HG03439 (cell line): ENCODE measurements around the gene PRIM1.
A peak's percentile ranks its signal among the peaks of the same experiment; 100 is the strongest.
"Not testable (repeated sequence)": the region's sequence is repeated elsewhere in the genome, so short reads cannot be mapped to it uniquely, and the experiment has no call there.

ENCODE experiments used
- ATAC-seq: cut with Tn5 transposase; IDR thresholded peaks from one replicate; pipeline ENCODE4 v1.9.1; 2021; ENCODE audit warnings: mild to moderate bottlenecking, moderate library complexity; ENCODE audit not compliant: unreplicated experiment

The PRIM1 gene

DNA sequence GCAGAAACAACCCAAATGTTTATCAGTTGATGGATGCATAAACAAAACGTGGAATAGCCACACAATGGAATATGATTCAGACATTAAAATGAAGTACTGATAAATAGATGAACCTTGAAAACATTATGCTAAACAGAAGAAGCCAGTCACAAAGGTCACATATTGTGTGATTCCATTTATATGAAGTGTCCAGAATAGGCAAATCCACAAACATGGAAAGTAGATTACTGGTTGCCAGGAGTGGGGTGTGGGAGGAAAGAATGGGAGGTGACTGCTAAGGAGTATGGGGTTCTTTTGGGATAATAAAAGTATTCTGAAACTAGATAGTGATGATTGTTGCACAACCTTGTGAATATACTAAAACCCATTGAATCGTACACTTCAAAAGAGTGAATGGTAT, 9.7 kb upstream of the PRIM1 start:
- no peak for ATAC-seq

DNA sequence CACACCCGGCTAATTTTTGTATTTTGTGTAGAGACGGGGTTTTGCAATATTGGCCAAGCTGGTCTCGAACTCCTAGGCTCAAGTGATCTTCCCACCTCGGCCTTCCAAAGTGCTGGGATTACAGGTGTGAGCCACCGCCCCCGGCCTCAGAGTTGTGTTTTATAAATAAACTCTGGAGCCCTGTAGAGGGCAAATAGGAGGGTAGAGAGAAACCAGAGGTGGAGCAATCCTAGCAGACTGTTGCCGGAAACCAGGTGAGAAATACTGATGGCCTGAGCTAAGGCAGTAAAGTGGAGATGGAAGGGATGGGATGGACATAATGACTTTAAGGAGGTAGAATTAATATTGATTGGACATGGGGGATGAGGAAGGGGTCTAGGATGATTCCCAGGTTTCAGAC, 8.3 kb upstream of the PRIM1 start:
- ATAC-seq, result no peak

DNA sequence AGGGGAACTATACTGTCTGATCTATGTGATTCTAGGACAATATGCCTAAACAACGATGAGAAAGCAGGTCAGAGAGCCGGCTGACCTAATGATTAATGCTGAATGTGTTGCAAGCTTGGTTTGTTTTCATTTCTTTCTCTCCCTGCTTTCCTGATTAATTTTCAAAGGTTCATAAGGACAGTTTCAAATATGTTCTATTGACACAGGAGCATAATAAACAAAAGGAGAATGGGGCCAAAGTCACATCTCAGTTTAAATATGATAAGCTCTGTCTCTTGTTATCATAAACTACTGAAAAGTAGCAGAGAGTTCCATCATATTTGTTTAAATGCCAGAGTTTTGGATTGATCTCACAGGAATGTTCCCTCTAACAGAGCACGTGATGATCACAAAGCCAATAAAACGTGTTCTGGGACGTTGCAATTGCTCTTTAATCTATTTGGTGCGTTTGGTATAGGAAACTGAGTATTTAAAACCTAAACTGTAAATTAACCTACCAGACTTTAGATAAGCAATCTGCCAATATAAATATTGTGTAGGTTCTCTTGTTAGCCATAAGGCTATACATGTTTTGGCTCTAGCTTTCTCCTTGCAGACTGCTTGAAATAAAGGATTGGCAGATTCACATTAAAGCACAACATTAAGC, 7.3 kb upstream of the PRIM1 start:
- no peak for ATAC-seq

DNA sequence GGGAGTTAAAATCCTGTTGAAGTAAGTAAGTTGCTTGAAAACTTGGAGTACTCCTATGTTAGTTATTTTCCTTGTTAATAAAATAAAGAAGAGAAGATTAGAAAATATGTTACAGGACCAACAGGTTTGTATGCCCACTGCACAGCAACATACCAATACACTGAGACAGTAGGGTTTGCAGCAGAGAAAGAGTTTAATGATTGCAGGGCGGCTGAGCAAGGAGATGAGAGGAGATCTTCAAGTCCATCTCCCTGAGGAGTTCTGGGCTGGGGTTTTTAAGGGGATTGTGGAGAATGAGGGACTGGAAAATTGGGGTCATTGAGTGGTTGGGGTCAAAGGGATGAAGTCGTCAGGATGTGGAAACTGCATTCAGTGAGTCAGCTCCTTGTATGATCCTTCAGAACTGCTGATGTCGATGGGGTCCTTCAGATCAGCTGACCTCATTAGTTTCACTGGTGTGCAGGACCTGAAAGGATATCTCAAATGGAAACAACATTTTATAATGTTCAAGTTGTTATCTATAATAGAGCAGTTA, 6.7 kb upstream of the PRIM1 start:
- no peak for ATAC-seq

DNA sequence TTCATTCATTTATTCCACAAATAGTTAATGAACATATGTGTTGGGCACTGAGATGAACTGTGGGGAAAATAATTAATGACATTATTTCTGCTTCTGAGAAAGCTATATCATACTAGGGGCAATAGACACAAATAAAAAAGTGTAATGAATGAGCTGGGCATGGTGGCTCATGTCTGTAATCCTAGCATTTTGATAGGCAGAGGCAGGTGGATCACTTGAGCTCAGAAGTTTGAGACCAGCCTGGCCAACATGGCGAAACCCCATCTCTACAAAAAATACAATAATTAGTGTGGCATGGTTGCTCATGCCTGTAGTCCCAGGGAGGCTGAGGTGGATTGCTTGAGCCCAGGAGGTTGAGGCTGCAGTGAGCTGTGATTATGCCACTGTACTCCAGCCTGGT, 5.8 kb upstream of the PRIM1 start:
- not testable (repeated sequence) for ATAC-seq

DNA sequence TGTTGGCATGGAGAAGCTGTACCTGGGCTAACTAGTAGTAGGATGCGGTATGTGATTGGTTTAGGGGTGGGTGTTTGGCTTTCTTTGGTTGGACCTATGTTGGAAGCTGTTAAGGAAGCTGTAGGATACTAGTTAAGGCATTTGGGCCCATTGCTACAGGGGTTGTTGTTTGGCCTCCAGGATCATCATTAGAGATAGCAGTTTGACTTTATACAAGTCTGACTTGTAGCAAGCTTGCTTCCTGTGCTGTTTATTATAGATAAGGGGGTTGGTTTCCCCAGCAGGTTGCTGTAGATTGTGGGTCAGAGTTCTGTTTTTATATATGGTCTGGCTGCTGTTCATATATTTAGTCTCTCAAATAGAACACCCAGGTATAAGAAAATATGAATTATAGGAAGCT, 1.4 kb upstream of the PRIM1 start:
- no peak for ATAC-seq

DNA sequence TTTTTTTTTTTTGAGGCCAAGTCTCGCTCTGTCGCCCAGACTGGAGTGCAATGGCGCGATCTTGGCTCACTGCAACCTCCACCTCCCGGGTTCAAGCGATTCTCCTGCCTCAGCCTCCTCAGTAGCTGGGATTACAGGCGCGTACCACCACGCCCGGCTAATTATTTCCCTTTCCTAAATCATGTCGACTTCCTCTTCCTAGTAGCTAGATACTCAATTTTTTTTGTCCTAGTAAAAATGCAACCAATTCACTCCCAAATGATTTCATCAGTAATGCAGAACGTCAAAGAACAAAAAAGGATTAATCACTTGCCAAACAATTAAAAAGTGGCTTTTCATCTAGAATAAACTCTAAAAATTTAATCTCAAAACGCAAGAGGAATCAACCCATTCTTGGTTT, 1.5 kb downstream of the PRIM1 start:
- ATAC-seq, result not testable (repeated sequence)

DNA sequence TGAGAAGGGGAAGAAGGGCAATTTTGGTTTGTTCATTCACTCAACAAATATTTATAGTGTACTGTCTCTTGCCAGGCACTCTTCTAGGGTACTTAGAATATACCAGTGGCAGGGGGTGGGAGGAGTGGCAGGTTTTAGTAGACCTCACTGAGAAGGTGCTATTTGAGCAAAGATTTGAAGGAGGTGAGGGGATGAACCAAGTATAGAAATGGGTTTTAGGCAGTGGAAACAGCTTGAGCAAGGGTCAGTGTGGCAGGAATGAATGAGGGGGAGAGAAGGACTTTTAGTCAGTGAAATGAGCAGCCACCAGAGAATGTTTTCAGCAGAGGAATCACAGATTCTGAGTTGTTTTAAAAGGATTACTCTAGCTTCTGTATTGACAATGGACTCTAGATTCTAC, 2.3 kb downstream of the PRIM1 start:
- ATAC-seq, result no peak

DNA sequence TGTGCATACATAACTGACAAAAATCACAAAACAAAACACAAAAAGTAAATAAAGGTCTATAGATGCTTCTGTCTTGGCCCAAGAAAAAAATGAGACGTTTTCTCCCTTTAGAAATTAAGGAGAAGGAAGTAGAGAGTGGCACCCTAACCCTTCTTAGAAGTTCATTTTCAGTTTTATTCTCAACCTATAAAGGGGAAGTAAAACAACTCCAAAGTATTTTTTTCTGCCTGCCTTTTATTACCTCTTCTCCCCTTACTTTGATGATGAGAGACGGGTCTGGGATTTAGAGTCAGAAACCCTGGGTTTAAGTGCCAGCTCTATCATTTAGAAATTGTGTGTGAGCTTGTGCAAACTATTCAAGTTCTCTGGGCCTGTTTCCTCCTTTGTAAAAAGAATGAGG, 2.8 kb downstream of the PRIM1 start:
- ATAC-seq, result no peak

DNA sequence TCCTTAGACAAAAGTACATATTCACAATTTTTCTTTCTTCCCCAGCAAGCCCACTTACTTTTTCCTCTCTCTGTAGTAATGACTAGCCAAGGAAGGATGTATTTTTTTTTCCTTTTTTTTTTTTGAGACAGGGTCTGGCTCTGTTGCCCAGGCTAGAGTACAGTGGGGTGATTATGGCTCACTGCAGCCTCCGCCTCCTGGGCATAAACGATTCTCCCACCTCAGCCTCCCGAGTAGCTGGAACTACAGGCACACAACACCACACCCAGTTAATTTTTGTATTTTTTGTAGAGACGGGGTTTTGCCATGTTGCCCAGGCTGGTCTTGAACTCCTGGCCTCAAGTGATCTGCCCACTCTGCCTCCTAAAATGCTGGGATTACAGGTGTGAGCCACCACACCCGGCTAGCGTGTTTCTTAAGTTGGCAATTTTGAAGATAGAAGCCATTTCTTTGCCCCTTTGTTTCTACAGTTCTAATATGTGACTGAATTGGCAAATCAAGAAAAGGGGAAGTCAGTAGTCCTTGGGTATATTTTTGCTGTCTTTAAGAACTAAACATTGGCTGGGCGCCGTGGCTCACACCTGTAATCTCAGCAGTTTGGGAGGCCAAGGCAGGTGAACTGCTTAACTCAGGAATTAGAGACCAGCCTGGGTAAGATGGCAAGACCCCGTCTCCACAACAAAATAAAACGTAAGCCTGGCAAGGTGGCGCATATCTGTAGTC, 23.8 kb downstream of the PRIM1 start:
- no peak for ATAC-seq

DNA sequence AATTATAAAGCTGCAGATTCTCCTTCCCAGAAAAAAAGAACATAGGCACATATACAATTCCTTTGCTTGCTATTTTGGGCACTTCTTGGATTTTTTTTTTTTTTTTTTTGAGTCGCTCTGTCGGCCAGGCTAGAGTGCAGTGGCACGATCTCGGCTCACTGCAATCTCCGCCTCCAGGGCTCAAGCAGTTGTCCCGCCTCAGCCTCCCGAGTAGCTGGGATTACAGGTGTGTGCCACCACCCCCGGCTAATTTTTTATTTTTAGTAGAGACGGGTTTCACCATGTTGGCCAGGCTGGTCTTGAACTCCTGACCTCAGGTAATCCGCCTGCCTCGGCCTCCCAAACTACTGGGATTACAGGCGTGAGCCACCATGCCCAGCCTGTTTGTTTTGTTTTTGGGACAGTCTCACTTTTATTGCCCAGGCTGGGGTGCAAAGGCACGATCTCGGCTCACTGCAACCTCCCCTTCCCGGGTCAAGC, 25.9 kb downstream of the PRIM1 start:
- not testable (repeated sequence) for ATAC-seq

DNA sequence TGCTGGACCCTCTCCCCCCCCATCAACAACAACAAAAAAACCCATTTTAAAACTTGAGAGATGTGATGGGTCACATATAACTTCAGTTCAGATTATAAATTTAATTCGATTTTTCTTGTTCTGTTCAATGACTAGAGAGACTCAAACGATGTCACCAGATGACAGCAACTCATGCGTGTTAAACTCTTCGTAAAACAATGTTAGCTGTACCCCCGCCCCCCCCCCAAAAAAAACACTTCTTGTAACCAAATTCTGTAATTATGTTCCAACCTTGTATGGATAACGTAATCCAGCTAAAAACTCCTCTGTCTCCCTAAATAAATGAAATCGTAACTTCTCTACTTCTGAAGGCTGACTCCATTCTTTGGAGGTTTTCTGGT, 26.4 kb downstream of the PRIM1 start:
- no peak for ATAC-seq

DNA sequence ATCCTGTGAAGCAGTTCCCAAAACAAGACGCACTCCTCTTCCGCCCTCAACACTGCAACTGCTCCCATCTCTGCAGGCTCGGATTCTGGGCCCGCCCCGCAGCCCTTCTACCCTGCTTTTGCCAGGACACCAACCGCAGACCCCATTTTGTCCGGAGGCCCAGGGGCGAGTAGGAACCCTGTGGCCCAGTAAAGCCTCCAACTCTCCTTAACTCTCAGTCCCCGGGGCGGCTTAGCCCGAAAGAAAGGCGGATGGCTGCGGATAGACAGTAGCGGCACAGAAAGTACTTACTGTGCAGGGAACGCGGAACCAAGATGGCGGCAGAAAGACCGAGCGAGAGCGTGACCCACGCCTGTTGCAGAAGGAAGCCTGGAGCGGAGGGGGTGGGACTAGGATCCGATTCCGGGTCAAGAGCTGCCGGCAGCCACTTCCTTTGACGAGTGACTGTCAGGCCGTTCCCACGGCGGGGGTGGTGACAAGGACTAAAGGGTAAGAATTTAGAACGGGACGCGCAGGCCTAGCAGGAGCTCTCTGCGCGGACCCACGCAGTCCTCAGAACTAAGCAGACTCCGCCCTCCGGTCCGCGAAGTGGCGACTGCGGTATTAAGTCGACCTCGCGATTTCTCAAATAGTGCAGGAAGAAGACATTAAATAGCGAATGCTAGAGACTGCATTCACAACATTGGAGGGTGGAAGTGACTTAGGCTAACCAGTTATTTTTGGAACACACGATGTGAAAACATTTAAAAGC, 27.0 kb downstream of the PRIM1 start, which contains the start of gene NACA:
TSS of gene NACA (minus strand) at position 328 of the 751 bp plus-strand sequence. CDS start 778 bp downstream, outside the sequence.
- peak; percentile 91 for ATAC-seq

DNA sequence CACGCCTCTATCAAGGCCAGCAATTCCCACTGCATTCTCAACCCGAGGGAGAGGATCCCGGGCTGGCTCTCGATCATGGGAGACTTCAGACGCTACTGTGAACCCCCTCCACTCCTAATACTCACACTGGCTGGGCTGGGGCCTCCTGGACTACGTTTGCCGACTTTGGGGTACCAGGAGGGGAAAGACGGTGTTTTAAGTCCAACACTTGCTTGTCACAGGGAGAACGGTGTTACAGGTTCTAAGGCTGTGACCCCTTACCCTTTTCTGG, 27.5 kb downstream of the PRIM1 start:
- no peak for ATAC-seq

DNA sequence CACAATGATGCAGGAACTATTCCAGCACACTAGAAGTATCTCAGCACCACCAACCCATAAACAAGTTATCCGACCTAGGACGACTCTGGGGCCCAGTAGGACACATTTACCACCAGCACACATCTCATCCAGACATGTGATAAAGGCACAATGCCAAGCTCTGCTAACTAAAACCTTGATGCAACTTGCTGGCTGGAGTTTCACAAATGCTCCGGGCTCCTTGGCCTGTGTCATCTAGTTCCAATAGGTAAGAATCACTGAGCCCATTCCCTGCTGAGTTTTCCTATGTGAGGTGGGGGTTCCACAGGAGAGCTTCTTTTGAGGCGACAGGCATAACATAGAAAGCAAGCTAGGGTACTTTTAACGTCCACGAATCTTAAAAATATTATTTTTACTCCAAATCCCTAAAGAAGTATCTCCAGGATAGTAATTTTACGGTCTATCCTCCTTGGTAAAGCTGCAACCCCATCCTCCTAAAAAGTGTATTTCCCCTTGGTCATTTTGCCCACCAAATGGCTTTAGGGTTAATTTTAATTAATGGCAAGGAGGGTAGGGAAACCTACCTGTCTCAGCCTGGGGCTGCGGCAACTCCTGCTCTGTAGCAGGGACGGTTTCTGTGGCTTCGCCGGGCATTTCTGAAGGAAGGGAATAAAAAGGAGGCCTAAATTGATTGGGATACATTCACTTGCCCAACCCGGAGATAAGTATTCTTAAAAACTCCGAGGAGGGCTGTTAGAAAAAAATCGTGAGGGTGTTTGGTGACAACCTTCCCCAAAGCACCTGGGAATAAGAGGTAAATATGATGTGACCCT, 28.0 kb downstream of the PRIM1 start:
- no peak for ATAC-seq

DNA sequence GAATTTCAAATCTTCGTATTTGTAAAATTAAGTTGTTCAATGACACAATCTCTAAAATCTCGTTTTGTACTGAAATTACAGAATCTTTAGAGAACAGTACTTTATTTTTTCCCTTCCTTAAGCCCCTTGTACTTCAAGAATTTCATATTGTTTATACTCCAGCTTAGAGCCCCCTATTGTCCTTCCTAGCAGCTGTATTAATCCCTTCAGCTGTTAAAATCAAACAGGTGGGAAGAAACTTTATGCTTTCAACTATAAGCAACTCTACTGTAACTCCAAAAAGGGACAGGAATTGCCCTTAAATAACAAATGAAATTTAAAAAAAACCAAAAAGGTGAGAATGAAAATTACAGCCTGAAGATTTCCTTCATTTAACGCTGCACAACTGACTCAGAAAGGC, 28.8 kb downstream of the PRIM1 start:
- ATAC-seq, result no peak

DNA sequence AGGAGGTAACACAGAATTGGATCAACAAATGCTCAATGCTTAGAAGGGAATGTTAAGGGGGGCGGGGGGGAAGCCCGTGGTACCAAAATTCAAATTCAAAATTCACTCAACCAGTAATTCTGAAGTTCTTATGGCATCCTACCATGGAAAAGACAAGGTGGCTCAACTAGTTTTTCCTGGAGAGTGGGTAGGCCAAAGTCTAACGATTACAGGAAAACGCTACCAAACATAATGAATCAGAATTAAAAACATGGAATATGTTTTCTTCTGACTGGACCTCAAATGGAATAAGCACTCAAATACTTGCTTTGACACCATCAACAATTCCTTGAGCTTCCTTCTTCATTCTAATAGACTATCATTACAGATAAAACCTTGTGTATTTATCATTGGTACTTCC, 29.3 kb downstream of the PRIM1 start:
- no peak for ATAC-seq

DNA sequence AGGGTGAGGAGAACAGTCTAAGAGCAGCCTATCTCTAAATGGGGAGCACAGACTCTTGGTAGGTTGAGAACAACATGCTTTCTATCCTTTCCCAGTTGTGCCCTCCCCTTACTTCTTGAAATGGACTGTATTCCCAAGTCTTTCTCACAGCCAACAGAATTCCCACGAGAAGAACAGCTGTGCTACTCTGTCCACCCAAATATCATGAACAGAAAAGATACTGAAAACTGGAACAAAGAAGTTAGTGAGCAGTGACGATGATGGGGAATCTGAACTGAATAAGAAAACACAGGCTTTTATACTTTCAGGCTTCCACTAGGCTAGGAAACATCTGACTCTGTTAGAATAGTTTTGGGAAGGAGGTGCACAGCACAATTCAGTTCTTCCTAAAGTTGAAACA, 30.4 kb downstream of the PRIM1 start:
- no peak for ATAC-seq

DNA sequence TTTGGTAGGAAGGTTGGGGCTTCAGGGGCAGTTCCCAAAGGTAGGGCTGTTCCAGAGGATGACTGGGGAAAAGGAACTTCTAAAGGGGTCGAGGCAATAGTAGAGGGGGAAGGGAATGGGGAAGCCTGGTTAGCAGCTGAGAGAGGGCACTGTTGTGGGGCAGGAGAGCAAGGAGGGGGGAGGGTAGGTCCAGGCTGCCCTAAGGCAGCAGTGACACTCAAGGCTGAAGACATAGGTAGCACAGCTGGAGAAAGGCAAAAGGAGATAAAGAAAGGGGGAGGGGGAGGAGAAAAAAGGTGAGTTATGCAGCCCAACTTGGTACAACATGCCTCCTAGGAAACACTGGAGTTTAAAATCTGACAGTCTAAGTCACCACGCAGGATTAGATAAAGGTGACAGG, 30.9 kb downstream of the PRIM1 start:
- ATAC-seq, result no peak

DNA sequence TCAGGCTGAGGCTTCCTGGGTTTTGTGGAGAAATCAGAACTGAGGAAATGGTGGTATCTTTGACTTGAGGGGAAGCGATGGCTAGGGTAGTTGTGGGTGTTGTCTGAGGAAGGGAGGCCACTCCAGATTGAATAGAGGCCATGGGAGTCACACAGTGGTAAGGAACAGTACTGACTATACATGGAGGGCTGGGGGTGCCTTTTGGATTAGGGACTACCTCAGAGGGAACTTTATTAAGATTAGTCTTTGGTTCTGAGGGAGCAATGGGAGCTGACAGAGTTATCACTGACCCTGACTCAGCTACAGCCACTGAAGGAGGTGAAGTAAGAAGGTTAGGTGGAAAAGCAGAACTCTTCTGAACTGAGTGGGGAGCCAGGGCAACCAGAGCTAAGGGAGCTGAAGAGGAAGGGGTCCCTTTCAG, 31.4 kb downstream of the PRIM1 start:
- ATAC-seq, result no peak

DNA sequence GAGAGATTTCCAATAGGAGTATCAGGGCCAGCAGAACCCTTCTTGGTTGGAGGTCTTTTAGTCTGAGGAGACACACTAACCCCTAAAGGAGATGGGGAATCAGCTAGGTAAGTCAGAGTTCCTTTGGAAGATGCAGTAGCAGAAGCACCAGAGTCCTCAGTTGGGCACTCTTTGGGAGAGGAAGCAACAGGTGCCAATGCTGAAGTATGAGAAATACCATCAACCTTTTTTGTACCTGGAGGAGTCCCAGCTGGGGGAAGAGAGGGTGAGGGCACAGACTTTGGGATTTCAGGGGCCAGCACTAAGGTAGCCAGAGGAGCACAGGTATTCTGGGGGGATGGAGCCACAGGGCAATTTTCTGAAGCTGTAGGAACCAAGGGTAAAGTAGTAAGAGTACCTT, 33.1 kb downstream of the PRIM1 start:
- ATAC-seq, result no peak
